ENCODE data around the gene AMN.

AMN gene

GRCh38 chr14:102965971-102966655 lies 43.6 kb downstream of the AMN start:
- DNase-seq (ENCODE audit: low read depth) = no peak

DNA sequence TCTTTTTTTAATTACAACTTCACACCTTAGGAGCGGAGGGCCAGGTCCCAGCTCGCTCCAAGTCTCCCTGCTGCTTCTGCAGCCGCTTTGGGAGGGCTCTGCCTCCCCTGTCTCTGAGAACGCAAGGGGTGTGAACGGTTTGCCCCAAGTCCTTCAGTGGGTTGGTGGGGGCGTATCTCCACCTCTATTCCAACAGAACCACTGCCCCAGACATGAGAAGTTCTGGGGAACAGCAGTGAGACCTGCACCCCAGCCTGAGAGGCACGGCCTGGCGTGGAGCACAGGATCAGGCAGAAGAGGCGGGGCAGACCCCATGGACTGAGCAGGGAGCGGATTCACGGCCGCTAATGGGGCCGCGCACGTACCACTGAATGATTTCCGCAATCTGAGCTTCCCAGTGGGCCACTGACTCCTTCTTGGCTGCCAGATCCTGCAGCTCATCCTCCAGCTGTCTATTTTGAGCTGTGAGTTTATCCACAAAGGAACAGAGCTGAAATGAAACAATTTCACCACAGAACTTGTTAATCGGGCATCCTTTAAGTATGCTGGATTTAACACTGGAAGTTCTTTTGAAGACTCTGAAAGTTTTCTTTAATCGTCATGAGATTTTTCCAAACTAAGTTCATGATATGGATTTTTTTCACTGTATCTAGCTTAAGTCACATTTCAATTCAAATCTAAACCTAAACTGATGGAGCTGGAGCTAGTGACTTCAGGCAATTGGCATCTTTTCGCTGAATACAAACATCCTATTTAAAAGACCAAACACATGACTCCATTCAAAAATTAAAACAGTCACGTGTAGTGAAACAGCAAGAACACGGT lies 44.4 kb downstream of the AMN start:
- DNase-seq (ENCODE audit: low read depth) = no peak

GRCh38 chr14:102967506-102967795 lies 45.0 kb downstream of the AMN start:
- DNase-seq (ENCODE audit: low read depth) = no peak

DNA sequence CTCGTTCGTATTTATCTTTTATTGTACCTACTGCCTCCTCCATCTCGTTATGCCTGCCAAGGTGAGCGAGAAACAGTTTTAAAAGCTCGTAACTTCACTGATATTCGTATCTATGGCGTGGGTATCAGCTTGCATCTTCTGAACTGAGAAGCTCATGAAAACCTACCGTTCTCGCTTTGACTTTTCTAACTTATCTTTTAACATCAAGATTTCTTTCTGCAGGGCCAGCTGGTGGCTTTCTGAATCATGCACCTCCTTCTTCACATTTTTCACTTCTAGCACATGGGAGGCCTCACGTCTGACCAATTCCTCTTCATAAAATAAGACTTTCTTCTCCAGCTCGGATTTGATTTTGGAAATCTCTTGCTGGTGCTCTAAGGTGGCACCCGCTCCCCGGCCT lies 45.8 kb downstream of the AMN start:
- DNase-seq (ENCODE audit: low read depth) = no peak

DNA sequence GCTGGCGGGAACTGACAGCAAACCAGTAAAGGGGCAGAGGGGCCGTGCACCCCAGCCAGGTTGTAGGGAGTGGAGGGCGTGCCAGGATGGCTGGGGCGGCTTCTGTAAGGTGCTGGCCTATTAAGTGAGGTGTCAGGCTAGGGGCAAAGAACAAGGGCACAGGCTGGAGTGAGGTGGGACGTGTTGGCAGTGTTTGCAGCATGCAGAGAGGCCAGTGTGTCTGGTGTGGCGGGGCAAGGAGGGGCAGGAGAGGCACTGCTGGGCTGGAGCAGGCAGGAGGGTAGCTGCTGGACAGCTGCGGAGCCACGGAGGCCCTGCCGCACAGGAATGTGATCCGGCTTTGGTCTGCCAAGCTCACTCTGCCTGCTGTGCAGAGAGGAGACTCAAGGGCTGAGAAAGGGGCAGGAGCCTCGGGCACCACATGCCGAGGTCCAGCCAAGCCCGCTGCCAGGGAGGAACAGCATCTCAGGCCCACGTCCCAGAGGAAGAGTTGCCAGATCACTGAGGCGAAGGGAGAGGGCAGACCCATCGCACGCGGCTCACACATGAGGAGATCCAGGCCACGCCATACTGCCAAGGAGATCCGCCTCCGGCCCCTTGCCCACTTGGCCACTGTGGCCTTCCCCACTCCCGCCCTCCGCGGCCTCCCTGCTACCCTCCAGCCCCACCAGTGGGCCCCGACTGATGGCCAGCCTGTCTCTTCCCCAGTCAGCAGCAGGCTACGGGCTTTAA lies 46.8 kb downstream of the AMN start:
- DNase-seq (ENCODE audit: low read depth) = no peak

DNA sequence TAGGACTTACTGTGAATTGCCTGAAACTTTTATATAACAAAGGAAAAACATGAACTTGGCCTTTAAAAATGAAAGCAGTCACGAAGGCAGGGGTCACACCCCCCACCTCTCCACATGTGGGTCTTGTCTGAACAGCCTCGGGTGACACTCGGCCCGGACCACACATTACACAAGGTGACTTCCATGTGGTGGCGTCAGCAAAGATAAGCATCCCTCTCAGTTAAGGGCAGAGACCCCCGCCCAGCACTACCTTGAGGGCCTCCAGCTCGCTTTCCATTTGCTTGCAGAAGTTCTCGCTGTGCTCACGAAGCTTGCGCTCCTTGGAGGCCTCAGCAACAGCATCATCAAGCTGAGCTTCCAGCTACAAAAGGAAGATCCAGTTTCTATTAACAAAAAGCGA lies 47.4 kb downstream of the AMN start:
- DNase-seq (ENCODE audit: low read depth) = no peak

DNA sequence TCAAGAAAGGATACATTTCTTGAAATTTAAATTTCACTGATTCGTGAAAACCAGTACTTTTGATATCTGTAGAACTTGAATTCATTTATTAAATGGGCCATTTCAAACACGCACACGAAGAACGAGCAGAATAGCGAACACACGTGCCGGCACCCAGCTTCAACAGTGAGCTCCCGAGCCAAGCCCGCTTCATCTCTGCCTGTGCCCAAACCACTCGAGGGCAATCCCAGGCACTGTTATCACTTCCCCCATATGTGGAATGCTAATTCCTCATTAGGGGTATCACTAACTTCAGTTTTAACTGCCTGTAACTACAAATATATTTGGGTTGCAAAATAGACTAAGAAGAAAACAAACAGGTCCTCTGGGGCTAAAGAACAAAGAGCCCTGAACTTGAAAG lies 48.0 kb downstream of the AMN start:
- DNase-seq (ENCODE audit: low read depth) = no peak

GRCh38 chr14:102971314-102971713 lies 48.9 kb downstream of the AMN start:
- no peak for DNase-seq (ENCODE audit: low read depth)

DNA sequence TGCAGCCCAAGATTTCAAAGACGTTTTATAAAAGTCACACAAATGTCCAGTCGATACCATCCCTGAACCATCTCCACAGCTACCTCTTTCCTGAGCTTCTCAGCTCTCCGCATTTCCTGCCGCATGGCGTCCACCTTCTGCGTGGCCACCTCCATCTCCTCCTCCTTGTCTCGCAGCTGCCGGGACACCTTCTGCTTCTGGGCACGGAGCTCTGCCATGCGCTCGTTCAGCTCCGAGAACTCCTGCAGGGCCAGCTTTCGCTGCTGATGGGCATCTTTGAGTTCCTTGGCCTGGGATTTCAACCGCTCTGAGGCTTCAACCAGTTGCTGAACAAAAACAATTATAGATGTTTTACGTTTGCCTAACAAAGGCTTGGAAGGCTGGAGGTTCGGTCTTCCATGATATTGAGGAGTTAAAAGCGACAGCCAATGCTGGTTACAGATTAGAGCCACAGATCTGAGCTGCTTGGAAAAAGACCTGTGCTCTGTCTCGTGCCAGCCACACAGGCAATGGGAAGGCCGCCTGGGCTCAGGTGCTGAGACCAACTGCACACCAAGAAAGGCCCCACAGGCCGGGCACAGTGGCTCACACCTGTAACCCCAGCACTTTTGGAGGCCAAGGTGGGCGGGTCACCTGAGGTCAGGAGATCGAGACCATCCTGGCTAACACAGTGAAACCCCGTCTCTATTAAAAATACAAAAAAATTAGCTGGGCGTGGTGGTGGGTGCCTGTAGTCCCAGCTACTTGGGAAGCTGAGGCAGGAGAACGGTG lies 49.6 kb downstream of the AMN start:
- no peak for DNase-seq (ENCODE audit: low read depth)

- no peak for DNase-seq (ENCODE audit: low read depth)
Observed at GRCh38 chr14:102973706-102974285, 51.3 kb downstream of the AMN start.

GRCh38 chr14:102975662-102976061 lies 53.2 kb downstream of the AMN start:
- DNase-seq (ENCODE audit: low read depth) = no peak

GRCh38 chr14:102977475-102977874 lies 55.0 kb downstream of the AMN start:
- no peak for DNase-seq (ENCODE audit: low read depth)

DNA sequence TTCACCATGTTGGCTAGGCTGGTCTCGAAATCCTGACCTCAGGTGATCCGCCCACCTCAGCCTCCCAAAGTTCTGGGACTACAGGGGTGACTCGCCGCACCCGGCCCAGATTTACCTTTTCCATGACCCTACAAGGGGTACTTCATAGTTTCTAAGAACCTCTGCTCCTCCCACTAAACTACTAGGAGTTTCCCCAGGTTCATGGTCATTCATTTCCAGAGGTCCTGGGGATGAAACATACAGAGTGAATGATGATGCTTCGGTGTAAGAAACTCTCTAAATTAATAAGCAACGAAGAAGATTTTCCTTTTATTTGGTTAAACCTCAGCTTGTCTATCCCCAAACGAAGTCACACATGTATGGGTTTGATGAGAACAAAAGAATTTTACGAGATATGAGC lies 56.9 kb downstream of the AMN start:
- no peak for DNase-seq (ENCODE audit: low read depth)

GRCh38 chr14:102980409-102980810 lies 57.9 kb downstream of the AMN start:
- DNase-seq (ENCODE audit: low read depth) = no peak

Measured in GM04503 (cell line).